DOHH2 (cell line): ENCODE results near the gene STARD13.

Source experiments
- CTCF ChIP-seq: fragments of 200-600 bp; sonication (generic); IDR thresholded peaks from one replicate; pipeline ENCODE4 v1.5.1; 2014; ENCODE audit warnings: antibody characterized with exemption, mild to moderate bottlenecking, low read depth, low read length; ENCODE audit not compliant: poor library complexity, severe bottlenecking
- EZH2phosphoT487 ChIP-seq: fragments of 200-600 bp; sonication (generic); IDR thresholded peaks from 2 replicates; pipeline ENCODE4 v1.6.1; 2017; ENCODE audit warnings: borderline replicate concordance, mild to moderate bottlenecking, antibody characterized with exemption, low read length, moderate library complexity, mixed read lengths

DNA sequence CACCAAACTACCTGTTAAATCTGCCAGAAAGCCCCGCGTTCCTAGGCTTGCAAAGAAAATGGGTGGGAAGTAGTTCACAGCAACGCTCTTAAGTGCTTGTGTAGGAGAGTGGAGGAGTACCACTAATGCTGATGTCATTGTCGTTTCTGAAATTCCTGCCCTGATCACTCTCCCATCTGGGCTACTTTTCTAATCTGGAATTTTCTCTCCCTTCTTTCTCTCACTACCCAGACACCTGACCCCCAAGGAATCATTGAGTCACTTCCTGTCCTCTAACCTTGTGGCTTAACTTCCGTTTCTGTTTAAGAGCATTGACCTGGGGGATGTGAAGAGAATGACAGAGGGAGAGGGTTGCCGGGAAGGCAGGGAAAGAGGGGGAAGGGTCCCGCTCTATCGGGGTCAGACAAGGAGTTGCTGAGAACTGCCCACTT is 98.7 kb downstream of the STARD13 start:
- TF ChIP-seq CTCF (no peak), EZH2phosphoT487 (no peak)
